Prostate gland (tissue), 2 donors: ENCODE data around the gene LIPK. TPM values are rescaled to one million over a fixed set of nuclear protein-coding genes. Genes with fewer than 3 reads are reported as not detected.

Source experiments
- DNase-seq: peaks from one replicate; pipeline ENCODE4 v3.0.0-alpha.2; 2019; ENCODE audit warnings: low spot score
- H3K27ac ChIP-seq, 2 donors: fragments of 200-600 bp; sonication (generic); 2 replicates each; pipeline ENCODE4 v1.5.1; 2017 to 2019
- H3K27me3 ChIP-seq: fragments of 200-600 bp; sonication (generic); replicated peaks from 2 replicates; pipeline ENCODE4 v1.5.1; 2019; ENCODE audit not compliant: insufficient read depth
- H3K36me3 ChIP-seq, 2 donors: fragments of 200-600 bp; sonication (generic); 1 replicate in 1 of 2; 2 replicates in 1 of 2; pipeline versions ENCODE4 v1.5.1 to v1.8.1; 2017 to 2019
- H3K4me1 ChIP-seq: fragments of 200-600 bp; sonication (generic); replicated peaks from 2 replicates; pipeline ENCODE4 v1.5.1; 2019
- H3K4me3 ChIP-seq, 2 donors: fragments of 200-600 bp; sonication (generic); 2 replicates each; pipeline ENCODE4 v1.5.1; 2017 to 2019
- H3K9me3 ChIP-seq: fragments of 200-600 bp; sonication (generic); 2 replicates; pipeline ENCODE4 v1.5.1; 2017
- CTCF ChIP-seq, 4 experiments: fragments of 200-600 bp in 2 of 4; fragments of 450-650 bp in 2 of 4; sonication (generic) in 2 of 4; IDR thresholded peaks; 1 replicate in 3 of 4; 2 replicates in 1 of 4; pipeline ENCODE4 v1.5.1; 2016 to 2019; ENCODE audit warnings: antibody characterized with exemption in 4 of 4, mild to moderate bottlenecking in 2 of 4, moderate library complexity in 2 of 4
- POLR2A ChIP-seq: fragments of 450-650 bp; IDR thresholded peaks from one replicate; pipeline ENCODE4 v1.6.1; 2016; ENCODE audit warnings: antibody characterized with exemption, mild to moderate bottlenecking
- POLR2AphosphoS5 ChIP-seq: sonication (generic); formaldehyde crosslinking; IDR thresholded peaks from one replicate; pipeline ENCODE4 v1.6.1; 2017; ENCODE audit warnings: antibody characterized with exemption
- WGBS: methylation state at CpG from one replicate; pipeline ENCODE4 v1.1.5; 2018; 5-methylcytosine and 5-hydroxymethylcytosine counted together
- intact Hi-C: fragments of 100-400 bp; cut with DNase I; formaldehyde crosslinking; loops from one replicate; pipeline ENCODE4 v1.14.2; 2022
- total RNA-seq, 2 donors: library from RNA; depleted of rRNA; stranded (reverse); fragments of >200 nt; gene quantifications; one replicate each; pipeline ENCODE4 v1.1.0, GENCODE V29; 2016

The LIPK gene
- total RNA-seq, 2 donors from 2014 or later: not detected

- TF ChIP-seq POLR2A: no peak
- TF ChIP-seq POLR2AphosphoS5: no peak
- TF ChIP-seq CTCF (IDR thresholded peaks at IDR 0.05): no peak
- Histone ChIP-seq H3K4me3 (no peak overlapping the region), H3K9me3 (no peaks in the 10 kb centered on the region), H3K27ac (no peak overlapping the region), H3K27me3 (no peaks in the 10 kb centered on the region), H3K36me3 (no peaks in the 10 kb centered on the region), H3K4me1 (no peaks in the 10 kb centered on the region)
- intact Hi-C loops: no loop called here
- WGBS: 39% methylated on average over 1 of the region's 1 CpG
- no peak for DNase-seq
These were observed 57.4 kb downstream of the LIPK start for GRCh38 chr10:88763441-88763840.

- WGBS: 82% methylated on average over 3 of the region's 3 CpGs
- no peak for TF ChIP-seq POLR2A
- no peak for TF ChIP-seq POLR2AphosphoS5
- no peak for TF ChIP-seq CTCF (IDR thresholded peaks at IDR 0.05)
- Histone ChIP-seq H3K9me3 (no peaks in the 10 kb centered on the region), H3K27ac (no peak overlapping the region), H3K4me3 (no peak overlapping the region), H3K4me1 (no peaks in the 10 kb centered on the region), H3K36me3 (no peaks in the 10 kb centered on the region), H3K27me3 (no peaks in the 10 kb centered on the region)
- no peak for DNase-seq
- intact Hi-C loops: no loop called here
These were observed 58.1 kb downstream of the LIPK start for GRCh38 chr10:88764110-88764509.

- DNase-seq: no peak
- Histone ChIP-seq H3K4me3 (no peak overlapping the region), H3K9me3 (no peaks in the 10 kb centered on the region), H3K4me1 (no peaks in the 10 kb centered on the region), H3K27me3 (no peaks in the 10 kb centered on the region), H3K36me3 (no peaks in the 10 kb centered on the region), H3K27ac (no peak overlapping the region)
- TF ChIP-seq CTCF (IDR thresholded peaks at IDR 0.05) (no peak), POLR2AphosphoS5 (no peak), POLR2A (no peak)
- intact Hi-C loops: no loop called here
- 92% methylated on average over 1 of the region's 1 CpG for WGBS
These were observed 59.8 kb downstream of the LIPK start for GRCh38 chr10:88765816-88766215.

GRCh38 chr10:88769384-88769783, 63.3 kb downstream of the LIPK start:
- DNase-seq: no peak
- Histone ChIP-seq H3K27me3 (no peaks in the 10 kb centered on the region), H3K36me3 (no peaks in the 10 kb centered on the region), H3K27ac (no peak overlapping the region), H3K4me3 (no peak overlapping the region), H3K9me3 (no peaks in the 10 kb centered on the region), H3K4me1 (no peaks in the 10 kb centered on the region)
- TF ChIP-seq POLR2A (no peak), POLR2AphosphoS5 (no peak), CTCF (IDR thresholded peaks at IDR 0.05) (no peak)
- intact Hi-C loops: no loop called here
- WGBS: 83% methylated on average over 1 of the region's 1 CpG

GRCh38 chr10:88781206-88781605, 75.2 kb downstream of the LIPK start:
- no peaks in the 10 kb centered on the region for H3K27me3 ChIP-seq
- no peak for TF ChIP-seq CTCF (IDR thresholded peaks at IDR 0.05)
- no peak for TF ChIP-seq POLR2AphosphoS5
- no peak for TF ChIP-seq POLR2A
- no peak for DNase-seq
- no peaks in the 10 kb centered on the region for H3K36me3 ChIP-seq
- H3K27ac ChIP-seq: no peak overlapping the region
- intact Hi-C loops: no loop called here
- H3K9me3 ChIP-seq: no peaks in the 10 kb centered on the region
- H3K4me1 ChIP-seq: no peaks in the 10 kb centered on the region
- no peak overlapping the region for H3K4me3 ChIP-seq
- WGBS: 64% methylated on average over 2 of the region's 2 CpGs
